ENCODE measurements around the gene CCNK.

GRCh38 chr14:99548255-99548654 lies 67.0 kb downstream of the CCNK start:
- no peak for TF ChIP-seq CTCF (IDR thresholded peaks at IDR 0.05)
- TF ChIP-seq EP300 (IDR thresholded peaks at IDR 0.05; ENCODE audit: low read depth): no peak
- peak in 2 of 3 donors; percentile 22 to 26 for TF ChIP-seq POLR2AphosphoS5 (IDR thresholded peaks at IDR 0.05)
- no peak for TF ChIP-seq POLR2A (IDR thresholded peaks at IDR 0.05)

Measured in transverse colon (tissue), 4 donors.